HuH-7 (cell line): ENCODE data around the gene HOATZ.

Experiments
- DNase-seq: peaks from one replicate; pipeline ENCODE4 v3.0.0; 2011; ENCODE audit warnings: low spot score

HOATZ gene

DNA sequence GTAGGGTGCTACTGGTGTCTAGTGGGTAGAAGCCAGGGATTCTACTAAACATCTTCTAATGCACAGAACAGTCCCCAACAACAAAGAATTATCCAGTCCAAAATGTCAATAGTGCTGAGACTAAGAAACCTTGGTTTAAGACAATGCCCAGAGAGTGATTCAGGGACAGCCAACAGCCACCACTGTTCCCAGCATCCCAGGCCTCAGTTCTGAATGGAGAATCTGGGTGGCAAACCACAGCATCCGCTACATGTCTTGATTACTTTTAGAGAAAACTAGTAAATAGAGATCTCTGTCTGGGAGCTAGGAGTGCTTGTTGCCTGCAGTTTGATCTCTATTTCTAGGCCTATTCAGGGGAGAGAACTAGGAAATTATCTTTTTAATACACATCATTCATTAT, 66.8 kb downstream of the HOATZ start:
- DNase-seq = no peak

DNA sequence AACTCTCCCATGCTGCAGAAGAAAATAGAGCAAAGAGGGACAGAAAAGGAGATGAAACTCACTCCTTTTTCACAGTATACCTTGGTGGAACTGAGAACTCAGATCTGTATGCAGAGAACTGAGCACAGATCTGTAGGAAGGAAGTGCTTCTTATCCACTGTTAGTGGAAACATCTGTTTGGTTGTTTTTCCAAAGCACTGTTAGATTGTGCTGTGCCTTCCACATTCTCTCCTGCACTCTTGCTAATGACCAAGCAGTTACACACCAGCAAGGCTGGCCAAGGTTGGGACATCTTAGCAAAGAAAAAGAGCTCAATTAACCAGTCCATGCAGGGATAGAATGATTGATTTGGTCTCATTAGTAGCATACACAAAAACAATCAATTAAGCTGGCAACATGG, 67.6 kb downstream of the HOATZ start:
- DNase-seq = no peak

DNA sequence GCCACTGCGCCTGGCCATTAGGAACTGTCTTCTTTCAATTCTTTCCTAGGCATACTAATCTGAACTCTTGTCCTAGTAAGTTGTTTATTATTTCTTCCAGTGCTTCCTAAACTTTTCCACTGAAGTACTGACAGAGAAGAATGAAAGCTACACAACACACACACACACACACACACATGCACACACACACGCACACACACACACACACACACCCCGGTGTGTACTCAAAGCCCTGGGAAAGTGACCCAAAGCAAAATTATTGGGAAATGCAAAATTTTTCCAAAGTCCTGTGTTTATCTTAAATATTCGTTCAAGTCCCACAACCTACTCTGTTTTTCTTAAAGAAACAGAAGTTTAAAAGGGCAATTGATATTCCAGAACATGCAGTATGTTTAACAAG, 68.3 kb downstream of the HOATZ start:
- DNase-seq = no peak

DNA sequence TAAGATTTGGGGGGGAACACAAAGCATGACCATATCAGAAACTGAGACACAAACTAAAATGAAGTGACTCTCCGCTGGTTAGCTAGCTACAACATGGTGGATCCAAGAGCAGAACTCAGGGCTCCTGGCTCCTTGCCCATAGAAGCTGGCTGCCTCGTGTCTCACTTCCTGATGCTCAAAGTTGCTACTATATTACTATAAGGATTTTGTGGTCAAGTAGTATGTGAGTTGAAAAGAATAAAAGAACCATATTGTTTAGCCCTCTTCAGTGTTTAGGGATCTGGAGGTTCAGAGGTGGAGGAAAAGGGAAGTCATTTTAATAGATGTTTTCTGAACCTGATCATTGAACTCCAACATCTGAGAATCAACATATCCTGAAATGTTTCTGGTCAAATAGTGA, 70.8 kb downstream of the HOATZ start:
- no peak for DNase-seq

DNA sequence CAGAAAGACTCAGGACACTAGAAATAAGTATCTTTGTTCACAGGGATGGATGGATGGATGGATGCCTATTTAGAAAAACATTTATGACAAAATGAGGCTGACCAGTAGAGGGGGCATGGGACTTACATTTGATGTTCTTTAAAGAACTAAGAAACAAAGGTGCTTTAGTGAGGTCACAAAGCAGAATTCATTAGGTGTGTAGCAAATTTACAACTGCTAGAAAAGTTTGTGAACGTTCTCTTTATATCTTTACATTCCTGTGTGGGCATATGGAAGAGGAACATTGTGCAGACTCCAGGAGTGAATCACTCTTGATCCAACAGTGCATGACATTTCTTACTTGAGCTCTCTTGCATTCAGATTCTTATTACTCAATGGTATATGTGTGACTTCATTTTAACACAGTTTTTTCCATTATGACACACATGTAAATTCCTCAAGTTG, 71.8 kb downstream of the HOATZ start:
- no peak for DNase-seq
